HEK293T (cell line): ENCODE results near the gene ARHGAP32.

Source experiments
- ARNT ChIP-seq: fragments of 450-650 bp; IDR thresholded peaks from 2 replicates; pipeline ENCODE4 v1.6.1; 2017; ENCODE audit warnings: mild to moderate bottlenecking
- BHLHE40 ChIP-seq: fragments of 450-650 bp; IDR thresholded peaks from 2 replicates; pipeline ENCODE4 v1.6.1; 2016; ENCODE audit warnings: mild to moderate bottlenecking, moderate library complexity, borderline replicate concordance
- ELF4 ChIP-seq: fragments of 450-650 bp; IDR thresholded peaks from 2 replicates; pipeline ENCODE4 v1.6.1; 2017; ENCODE audit warnings: antibody characterized with exemption
- FOXA1 ChIP-seq: fragments of 450-650 bp; IDR thresholded peaks from 2 replicates; pipeline ENCODE4 v1.6.1; 2016; ENCODE audit warnings: mild to moderate bottlenecking
- FOXK2 ChIP-seq: fragments of 450-650 bp; IDR thresholded peaks from 2 replicates; pipeline ENCODE4 v1.6.1; 2016; ENCODE audit warnings: mild to moderate bottlenecking
- FOXM1 ChIP-seq: fragments of 450-650 bp; IDR thresholded peaks from 2 replicates; pipeline ENCODE4 v1.6.1; 2017; ENCODE audit warnings: mild to moderate bottlenecking, borderline replicate concordance
- SP1 ChIP-seq: fragments of 450-650 bp; IDR thresholded peaks from 2 replicates; pipeline ENCODE4 v1.6.1; 2017
- SUZ12 ChIP-seq: fragments of 450-650 bp; IDR thresholded peaks from 2 replicates; pipeline ENCODE4 v1.6.1; 2016; ENCODE audit warnings: mild to moderate bottlenecking

DNA sequence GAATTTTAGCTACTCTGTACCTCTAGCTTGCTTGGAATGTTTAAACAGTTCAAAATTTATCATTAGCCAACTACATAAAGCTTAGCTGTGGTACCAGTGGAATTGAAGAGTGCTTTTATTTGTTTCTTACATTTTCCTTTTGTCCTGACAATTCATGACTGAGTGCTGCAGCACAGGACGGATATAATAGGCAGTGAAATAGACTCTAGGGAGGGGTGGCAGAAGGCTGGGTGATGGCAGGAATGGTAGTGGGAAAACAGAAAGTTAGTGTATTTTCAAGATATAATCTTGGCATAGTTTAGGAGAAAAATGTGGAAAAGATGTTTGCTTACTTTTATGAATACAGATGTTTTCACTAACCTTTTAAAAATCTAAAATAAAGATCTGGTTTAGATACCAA lies 31.1 kb upstream of the ARHGAP32 start:
- TF ChIP-seq FOXA1 (no peak), SP1 (no peak), SUZ12 (no peak), ARNT (no peak), ELF4 (no peak), FOXM1 (no peak), FOXK2 (no peak), BHLHE40 (no peak)
